MM.1S (cell line): ENCODE measurements around the gene IPO11.

Experiments used
- EZH2 ChIP-seq: fragments of 300-600 bp; sonication (generic); optimal IDR thresholded peaks from 2 replicates; pipeline ENCODE3; 2017; ENCODE audit warnings: low read depth, mild to moderate bottlenecking, antibody characterized with exemption, low read length, mixed read lengths
- TF ChIP-seq, protein P1 (sequence below): fragments of 300-600 bp; sonication (generic); IDR thresholded peaks from 2 replicates; pipeline ENCODE4 v1.5.1; 2016; ENCODE audit warnings: antibody characterized with exemption, low read length, mixed read lengths

- TF ChIP-seq, protein P1, sequence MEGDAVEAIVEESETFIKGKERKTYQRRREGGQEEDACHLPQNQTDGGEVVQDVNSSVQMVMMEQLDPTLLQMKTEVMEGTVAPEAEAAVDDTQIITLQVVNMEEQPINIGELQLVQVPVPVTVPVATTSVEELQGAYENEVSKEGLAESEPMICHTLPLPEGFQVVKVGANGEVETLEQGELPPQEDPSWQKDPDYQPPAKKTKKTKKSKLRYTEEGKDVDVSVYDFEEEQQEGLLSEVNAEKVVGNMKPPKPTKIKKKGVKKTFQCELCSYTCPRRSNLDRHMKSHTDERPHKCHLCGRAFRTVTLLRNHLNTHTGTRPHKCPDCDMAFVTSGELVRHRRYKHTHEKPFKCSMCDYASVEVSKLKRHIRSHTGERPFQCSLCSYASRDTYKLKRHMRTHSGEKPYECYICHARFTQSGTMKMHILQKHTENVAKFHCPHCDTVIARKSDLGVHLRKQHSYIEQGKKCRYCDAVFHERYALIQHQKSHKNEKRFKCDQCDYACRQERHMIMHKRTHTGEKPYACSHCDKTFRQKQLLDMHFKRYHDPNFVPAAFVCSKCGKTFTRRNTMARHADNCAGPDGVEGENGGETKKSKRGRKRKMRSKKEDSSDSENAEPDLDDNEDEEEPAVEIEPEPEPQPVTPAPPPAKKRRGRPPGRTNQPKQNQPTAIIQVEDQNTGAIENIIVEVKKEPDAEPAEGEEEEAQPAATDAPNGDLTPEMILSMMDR, result no peak
- no peak for TF ChIP-seq EZH2
These were observed 90.0 kb downstream of the IPO11 start for GRCh38 chr5:62502456-62503101.
